Measurements from ENCODE around the gene DOHH. TPM values are rescaled to one million over a fixed set of nuclear protein-coding genes. Genes with fewer than 3 reads are reported as not detected.

Gene DOHH
- total RNA-seq, 1 experiment from 2014 or later, result 51.4 TPM

DNA sequence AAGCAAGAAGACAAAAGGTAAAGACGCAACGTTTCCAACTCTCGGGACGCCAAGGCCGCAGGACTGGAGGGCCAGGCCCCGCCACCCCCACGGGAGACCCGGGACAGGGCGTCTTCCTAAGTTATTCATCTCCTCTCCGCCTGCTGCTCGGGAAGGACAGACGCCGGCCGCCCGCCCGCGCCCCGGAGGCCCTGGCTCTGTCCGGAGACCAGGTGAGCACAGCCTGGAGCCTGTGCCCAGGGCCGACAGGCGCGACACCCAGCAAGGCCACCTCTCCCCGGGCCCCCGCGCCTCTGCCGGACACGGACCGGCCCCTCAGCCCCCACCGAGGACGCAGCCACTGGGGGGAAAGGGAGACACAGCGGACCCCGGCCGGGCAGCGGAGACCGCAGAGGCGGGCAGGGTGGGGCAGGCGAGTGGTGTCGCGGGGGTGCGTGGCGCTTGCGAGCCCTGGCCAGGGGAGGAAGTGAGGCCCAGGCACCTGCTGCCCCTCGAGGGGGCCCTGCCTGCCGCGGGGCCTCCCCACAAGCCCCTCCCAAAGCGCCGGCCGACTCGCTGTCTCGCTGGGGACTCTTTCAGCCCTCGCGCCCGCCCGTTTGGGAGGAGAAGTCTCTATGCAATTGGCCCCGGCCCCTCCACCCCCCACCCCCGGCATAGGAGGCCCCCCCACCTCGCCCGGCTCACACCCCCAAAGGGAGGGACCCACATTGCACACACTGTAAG, 37.3 kb downstream of the DOHH start:
- ATAC-seq, result no peak
- Histone ChIP-seq H3K9ac (ENCODE audit: low read length) (no peak overlapping the region), H3K79me2 (ENCODE audit: low read length) (no peaks in the 10 kb centered on the region), H3K9me2 (replicated peaks; ENCODE audit: low read length) (no peaks in the 10 kb centered on the region), H3K4me2 (ENCODE audit: low read length) (no peak overlapping the region), H3F3A (ENCODE audit: low read length, unreplicated experiment) (no peaks in the 10 kb centered on the region), H3K9me3 (ENCODE audit: low read length) (no peaks in the 10 kb centered on the region), H3K27me3 (ENCODE audit: low read length) (no peaks in the 10 kb centered on the region), H3K4me3 (ENCODE audit: low read length) (no peak overlapping the region), H4K20me1 (ENCODE audit: low read length) (no peaks in the 10 kb centered on the region), H3K27ac (ENCODE audit: low read length) (no peak overlapping the region), H3K4me1 (ENCODE audit: insufficient read depth, low read length) (no peaks in the 10 kb centered on the region), H3K36me3 (ENCODE audit: low read depth, low read length) (no peaks in the 10 kb centered on the region), H2AFZ (ENCODE audit: low read length) (no peak overlapping the region)
- intact Hi-C loops (cut with micrococcal nuclease), result no loop called here
- TF ChIP-seq EZH2 (IDR thresholded peaks at IDR 0.05; ENCODE audit: low read length, unreplicated experiment) (no peak), EZH2phosphoT487 (IDR thresholded peaks at IDR 0.05; ENCODE audit: borderline replicate concordance, low read length) (no peak)
- TF ChIP-seq, protein P1, sequence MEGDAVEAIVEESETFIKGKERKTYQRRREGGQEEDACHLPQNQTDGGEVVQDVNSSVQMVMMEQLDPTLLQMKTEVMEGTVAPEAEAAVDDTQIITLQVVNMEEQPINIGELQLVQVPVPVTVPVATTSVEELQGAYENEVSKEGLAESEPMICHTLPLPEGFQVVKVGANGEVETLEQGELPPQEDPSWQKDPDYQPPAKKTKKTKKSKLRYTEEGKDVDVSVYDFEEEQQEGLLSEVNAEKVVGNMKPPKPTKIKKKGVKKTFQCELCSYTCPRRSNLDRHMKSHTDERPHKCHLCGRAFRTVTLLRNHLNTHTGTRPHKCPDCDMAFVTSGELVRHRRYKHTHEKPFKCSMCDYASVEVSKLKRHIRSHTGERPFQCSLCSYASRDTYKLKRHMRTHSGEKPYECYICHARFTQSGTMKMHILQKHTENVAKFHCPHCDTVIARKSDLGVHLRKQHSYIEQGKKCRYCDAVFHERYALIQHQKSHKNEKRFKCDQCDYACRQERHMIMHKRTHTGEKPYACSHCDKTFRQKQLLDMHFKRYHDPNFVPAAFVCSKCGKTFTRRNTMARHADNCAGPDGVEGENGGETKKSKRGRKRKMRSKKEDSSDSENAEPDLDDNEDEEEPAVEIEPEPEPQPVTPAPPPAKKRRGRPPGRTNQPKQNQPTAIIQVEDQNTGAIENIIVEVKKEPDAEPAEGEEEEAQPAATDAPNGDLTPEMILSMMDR (conservative IDR thresholded peaks at IDR 0.05; ENCODE audit: low read depth, low read length), result no peak
- DNase-seq, result no peak
- POLR2A ChIA-PET (ENCODE audit: unreplicated experiment), result no interaction called here
- CTCF ChIA-PET, result no interaction called here
- no TSS peak for BruUV-seq (replicated peaks)

DNA sequence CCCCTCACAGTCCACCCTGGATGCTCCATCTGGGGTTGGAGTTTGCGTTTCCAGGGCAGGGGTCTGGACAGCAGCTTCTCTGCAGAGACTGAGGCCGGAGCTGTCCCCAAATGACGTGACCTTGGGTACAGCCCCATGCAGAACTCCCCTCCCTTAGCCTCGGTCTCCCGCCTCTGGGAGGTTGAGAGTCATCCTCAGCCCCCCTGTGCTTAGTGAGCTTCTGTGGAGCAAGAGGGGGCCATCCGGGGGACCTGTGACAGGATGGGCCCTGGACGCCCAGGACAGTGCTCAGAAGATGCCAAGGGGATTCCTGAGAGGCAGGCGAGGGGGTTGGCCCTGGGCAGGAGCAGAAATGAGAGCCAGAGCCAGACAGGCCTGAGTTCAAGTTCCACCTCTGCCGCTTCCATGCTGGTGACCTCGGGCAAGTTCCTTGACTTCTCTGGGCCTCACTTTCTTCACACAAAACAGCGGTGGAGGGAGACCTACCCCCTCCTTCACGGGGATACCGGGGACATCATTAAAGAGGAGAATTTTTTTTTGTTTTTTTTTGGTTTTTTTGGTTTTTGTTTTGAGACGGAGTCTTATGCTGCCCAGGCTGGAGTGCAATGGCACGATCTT, 40.4 kb downstream of the DOHH start:
- Histone ChIP-seq H2AFZ (ENCODE audit: low read length) (no peak overlapping the region), H3K27ac (ENCODE audit: low read length) (no peak overlapping the region), H3K4me1 (ENCODE audit: insufficient read depth, low read length) (no peaks in the 10 kb centered on the region), H3K9me3 (ENCODE audit: low read length) (no peaks in the 10 kb centered on the region), H3K36me3 (ENCODE audit: low read depth, low read length) (no peaks in the 10 kb centered on the region; the same call in 1 of the 2 replicates), H3K9me2 (replicated peaks; ENCODE audit: low read length) (no peaks in the 10 kb centered on the region), H3K4me2 (ENCODE audit: low read length) (no peak overlapping the region), H3F3A (ENCODE audit: low read length, unreplicated experiment) (no peaks in the 10 kb centered on the region), H4K20me1 (ENCODE audit: low read length) (no peaks in the 10 kb centered on the region), H3K4me3 (ENCODE audit: low read length) (no peak overlapping the region), H3K79me2 (ENCODE audit: low read length) (no peaks in the 10 kb centered on the region), H3K9ac (ENCODE audit: low read length) (no peak overlapping the region), H3K27me3 (ENCODE audit: low read length) (no peaks in the 10 kb centered on the region)
- ChIA-PET POLR2A (ENCODE audit: unreplicated experiment) (no interaction called here), CTCF (no interaction called here)
- intact Hi-C loops (cut with micrococcal nuclease), result no loop called here
- TF ChIP-seq, protein P1 (conservative IDR thresholded peaks at IDR 0.05; ENCODE audit: low read depth, low read length), result no peak
- TF ChIP-seq EZH2phosphoT487 (IDR thresholded peaks at IDR 0.05; ENCODE audit: borderline replicate concordance, low read length), result no peak
- no peak for TF ChIP-seq EZH2 (IDR thresholded peaks at IDR 0.05; ENCODE audit: low read length, unreplicated experiment)
- BruUV-seq (replicated peaks), result no TSS peak
- no peak for DNase-seq
- no peak for ATAC-seq

Measured in PC-3 (cell line).